ENCODE data around the gene DOCK9. TPM values are rescaled to one million over a fixed set of nuclear protein-coding genes. Genes with fewer than 3 reads are reported as not detected.

Gene DOCK9
- total and polyA plus RNA-seq, 2 donors, result 63.5 to 84.4 TPM

- H3K36me3 ChIP-seq (ENCODE audit: insufficient read depth), result no peaks in the 10 kb centered on the region
- no peak for DNase-seq (ENCODE audit: extremely low spot score)
- no peak overlapping the region for H3K4me3 ChIP-seq (ENCODE audit: low read depth, low read length)
- H3K4me1 ChIP-seq (ENCODE audit: insufficient read depth), result no peaks in the 10 kb centered on the region
- 84% methylated on average over 5 of the region's 5 CpGs for WGBS
- H3K27ac ChIP-seq (ENCODE audit: low read depth), result no peak overlapping the region
Measured at GRCh38 chr13:98776644-98777043, 201.2 kb downstream of the DOCK9 start.

DNA sequence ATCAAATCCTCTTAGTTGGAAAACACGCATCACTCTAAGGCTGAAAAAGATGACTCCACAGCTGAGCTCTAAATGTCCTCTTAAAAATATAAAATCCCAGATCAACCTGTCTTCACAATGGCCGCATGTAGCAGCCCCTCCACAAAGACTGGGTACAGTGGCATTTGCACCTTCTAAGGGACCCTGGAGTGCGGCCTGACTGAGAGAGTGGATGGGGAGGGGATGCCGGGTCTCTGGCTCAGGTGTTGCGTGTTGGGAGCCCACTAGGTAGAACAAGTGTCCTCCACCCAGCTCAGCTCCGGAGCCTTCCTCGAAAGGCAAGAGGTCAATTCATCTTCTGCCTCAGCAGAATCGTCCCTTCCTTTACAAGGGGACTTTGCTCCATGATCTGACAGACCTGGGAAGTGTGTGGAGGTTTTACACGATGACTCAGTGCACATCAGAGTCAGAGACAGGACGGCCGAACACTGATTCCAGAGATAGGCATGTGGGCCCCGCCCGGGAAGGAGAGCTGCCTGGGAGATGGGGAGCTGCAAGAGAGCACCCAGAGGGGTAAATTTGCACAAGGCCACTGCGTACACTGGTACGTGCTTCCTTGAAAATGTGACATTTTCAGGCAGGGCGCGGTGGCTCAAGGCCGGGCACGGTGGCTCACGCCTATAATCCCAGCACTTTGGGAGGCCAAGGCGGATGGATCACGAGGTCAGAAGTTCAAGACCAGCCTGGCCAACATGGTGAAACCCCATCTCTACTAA is 201.8 kb downstream of the DOCK9 start:
- H3K4me1 ChIP-seq (ENCODE audit: insufficient read depth), result no peaks in the 10 kb centered on the region
- 88% methylated on average over 22 of the region's 22 CpGs for WGBS
- no peaks in the 10 kb centered on the region for H3K36me3 ChIP-seq (ENCODE audit: insufficient read depth)
- no peak overlapping the region for H3K4me3 ChIP-seq (ENCODE audit: low read depth, low read length)
- no peak for DNase-seq (ENCODE audit: extremely low spot score)
- H3K27ac ChIP-seq (ENCODE audit: low read depth), result no peak overlapping the region

DNA sequence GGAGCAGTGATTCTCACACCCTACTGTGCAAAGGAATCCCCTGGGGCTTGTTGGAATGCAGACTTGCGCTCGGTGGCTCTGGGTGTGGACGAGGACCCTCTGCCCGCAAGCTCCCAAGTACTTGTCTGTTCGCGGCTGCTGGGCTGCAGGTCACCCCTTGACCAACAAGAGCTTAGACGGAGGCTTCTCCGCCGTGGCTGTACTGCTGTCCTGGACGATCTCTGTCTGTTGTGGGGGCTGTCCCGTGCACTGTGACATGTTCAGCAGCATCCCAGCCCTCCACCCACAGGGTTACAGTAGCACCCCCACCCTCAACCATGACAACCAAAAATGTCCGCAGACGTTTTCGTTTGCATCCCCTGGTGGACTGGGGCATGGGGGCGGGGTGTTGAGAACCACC is 202.5 kb downstream of the DOCK9 start:
- no peak overlapping the region for H3K27ac ChIP-seq (ENCODE audit: low read depth)
- no peak for DNase-seq (ENCODE audit: extremely low spot score)
- no peaks in the 10 kb centered on the region for H3K4me1 ChIP-seq (ENCODE audit: insufficient read depth)
- WGBS, result 85% methylated on average over 15 of the region's 15 CpGs
- no peaks in the 10 kb centered on the region for H3K36me3 ChIP-seq (ENCODE audit: insufficient read depth)
- no peak overlapping the region for H3K4me3 ChIP-seq (ENCODE audit: low read depth, low read length)

GRCh38 chr13:98774776-98775175 is 203.1 kb downstream of the DOCK9 start:
- Histone ChIP-seq H3K4me1 (ENCODE audit: insufficient read depth) (no peaks in the 10 kb centered on the region), H3K36me3 (ENCODE audit: insufficient read depth) (no peaks in the 10 kb centered on the region), H3K4me3 (ENCODE audit: low read depth, low read length) (no peak overlapping the region), H3K27ac (ENCODE audit: low read depth) (no peak overlapping the region)
- no peak for DNase-seq (ENCODE audit: extremely low spot score)
- 94% methylated on average over 9 of the region's 9 CpGs for WGBS

DNA sequence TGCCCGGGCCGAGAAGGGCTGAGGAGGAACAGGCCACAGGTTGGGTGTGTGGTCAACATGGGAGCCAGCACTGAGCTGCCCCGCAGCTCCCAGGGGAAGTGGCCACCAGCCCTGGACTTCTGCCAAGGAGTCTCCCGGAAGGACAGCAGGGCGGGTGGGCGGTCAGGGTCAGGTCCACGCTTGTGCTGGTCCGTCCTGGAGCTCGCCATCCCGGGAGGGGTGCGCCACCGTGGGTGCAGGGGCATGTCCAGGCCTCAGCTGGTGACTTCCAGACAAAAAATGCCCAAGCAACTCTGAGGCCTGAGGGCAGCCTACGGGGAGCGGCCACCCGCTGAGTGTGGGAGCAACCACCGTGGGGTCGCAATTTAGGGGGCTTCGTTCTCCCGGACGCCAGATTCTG is 203.9 kb downstream of the DOCK9 start:
- no peak overlapping the region for H3K4me3 ChIP-seq (ENCODE audit: low read depth, low read length)
- H3K27ac ChIP-seq (ENCODE audit: low read depth), result no peak overlapping the region
- no peaks in the 10 kb centered on the region for H3K36me3 ChIP-seq (ENCODE audit: insufficient read depth)
- DNase-seq (ENCODE audit: extremely low spot score), result no peak
- 88% methylated on average over 20 of the region's 20 CpGs for WGBS
- no peaks in the 10 kb centered on the region for H3K4me1 ChIP-seq (ENCODE audit: insufficient read depth)

GRCh38 chr13:98772794-98773452 is 204.9 kb downstream of the DOCK9 start:
- no peak overlapping the region for H3K27ac ChIP-seq (ENCODE audit: low read depth)
- DNase-seq (ENCODE audit: extremely low spot score), result no peak
- WGBS, result 78% methylated on average over 12 of the region's 12 CpGs
- H3K4me3 ChIP-seq (ENCODE audit: low read depth, low read length), result no peak overlapping the region
- H3K36me3 ChIP-seq (ENCODE audit: insufficient read depth), result no peaks in the 10 kb centered on the region
- H3K4me1 ChIP-seq (ENCODE audit: insufficient read depth), result no peaks in the 10 kb centered on the region

GRCh38 chr13:98771838-98772611 is 205.8 kb downstream of the DOCK9 start:
- no peaks in the 10 kb centered on the region for H3K36me3 ChIP-seq (ENCODE audit: insufficient read depth)
- no peak overlapping the region for H3K4me3 ChIP-seq (ENCODE audit: low read depth, low read length)
- DNase-seq (ENCODE audit: extremely low spot score), result no peak
- H3K27ac ChIP-seq (ENCODE audit: low read depth), result no peak overlapping the region
- H3K4me1 ChIP-seq (ENCODE audit: insufficient read depth), result no peaks in the 10 kb centered on the region
- WGBS, result 87% methylated on average over 16 of the region's 16 CpGs

- Histone ChIP-seq H3K27ac (ENCODE audit: low read depth) (no peak overlapping the region), H3K36me3 (ENCODE audit: insufficient read depth) (no peaks in the 10 kb centered on the region), H3K4me3 (ENCODE audit: low read depth, low read length) (no peak overlapping the region), H3K4me1 (ENCODE audit: insufficient read depth) (no peaks in the 10 kb centered on the region)
- WGBS, result 80% methylated on average over 7 of the region's 7 CpGs
- DNase-seq (ENCODE audit: extremely low spot score), result no peak
Measured at GRCh38 chr13:98769736-98770135, 208.1 kb downstream of the DOCK9 start.

DNA sequence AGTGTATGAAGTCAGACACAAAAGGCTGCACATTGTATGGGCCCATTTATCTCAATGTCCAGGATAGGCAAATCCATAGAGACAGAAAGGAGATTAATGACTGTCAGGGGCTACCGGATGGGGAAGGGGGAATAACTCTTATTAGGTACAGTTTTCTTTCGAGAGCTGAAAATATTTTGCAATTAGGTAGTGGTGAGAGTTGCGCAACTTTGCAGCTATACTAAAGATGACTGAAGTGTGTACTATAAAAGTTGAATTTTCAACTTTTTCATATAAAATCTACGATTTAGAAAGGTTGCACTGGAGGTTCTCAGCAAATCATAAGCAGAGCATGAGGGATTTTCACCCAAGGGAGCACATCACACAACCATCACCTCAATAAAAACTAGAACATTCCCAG is 209.3 kb downstream of the DOCK9 start:
- DNase-seq (ENCODE audit: extremely low spot score), result no peak
- 84% methylated on average over 4 of the region's 4 CpGs for WGBS
- H3K27ac ChIP-seq (ENCODE audit: low read depth), result no peak overlapping the region
- H3K36me3 ChIP-seq (ENCODE audit: insufficient read depth), result no peaks in the 10 kb centered on the region
- H3K4me1 ChIP-seq (ENCODE audit: insufficient read depth), result no peaks in the 10 kb centered on the region
- no peak overlapping the region for H3K4me3 ChIP-seq (ENCODE audit: low read depth, low read length)

- 56% methylated on average over 11 of the region's 11 CpGs for WGBS
- H3K4me3 ChIP-seq (ENCODE audit: low read depth, low read length), result no peak overlapping the region
- H3K4me1 ChIP-seq (ENCODE audit: insufficient read depth), result no peaks in the 10 kb centered on the region
- H3K27ac ChIP-seq (ENCODE audit: low read depth), result no peak overlapping the region
- no peaks in the 10 kb centered on the region for H3K36me3 ChIP-seq (ENCODE audit: insufficient read depth)
- DNase-seq (ENCODE audit: extremely low spot score), result no peak
Measured at GRCh38 chr13:98766697-98767096, 211.2 kb downstream of the DOCK9 start.

DNA sequence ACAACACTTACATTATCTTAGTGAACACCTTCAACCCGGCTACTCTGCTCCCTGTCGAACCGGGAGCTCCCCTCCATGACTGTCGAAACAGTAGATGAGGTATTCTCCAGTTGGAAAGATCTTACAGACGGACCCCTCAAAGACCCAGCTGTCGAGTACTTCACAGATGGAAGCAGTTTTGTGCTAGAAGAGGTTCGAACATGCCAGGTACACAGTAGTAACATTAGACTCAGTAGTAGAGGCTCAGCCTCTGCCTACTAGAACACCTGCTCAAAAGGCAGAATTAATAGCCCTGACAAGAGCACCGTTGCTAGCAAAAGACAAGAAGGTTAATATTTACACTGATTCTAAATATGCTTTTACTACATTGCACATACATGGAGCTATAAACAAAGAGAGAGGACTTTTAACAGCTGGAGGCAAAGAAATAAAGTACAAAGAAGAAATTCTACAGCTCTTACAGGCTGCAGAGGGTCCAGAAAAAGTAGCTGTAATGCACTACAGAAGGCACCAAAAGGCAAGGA is 211.8 kb downstream of the DOCK9 start:
- Histone ChIP-seq H3K27ac (ENCODE audit: low read depth) (no peak overlapping the region), H3K4me1 (ENCODE audit: insufficient read depth) (no peaks in the 10 kb centered on the region), H3K4me3 (ENCODE audit: low read depth, low read length) (no peak overlapping the region), H3K36me3 (ENCODE audit: insufficient read depth) (no peaks in the 10 kb centered on the region)
- WGBS, result 79% methylated on average over 8 of the region's 8 CpGs
- DNase-seq (ENCODE audit: extremely low spot score), result no peak

- Histone ChIP-seq H3K27ac (ENCODE audit: low read depth) (no peak overlapping the region), H3K4me1 (ENCODE audit: insufficient read depth) (no peaks in the 10 kb centered on the region), H3K36me3 (ENCODE audit: insufficient read depth) (no peaks in the 10 kb centered on the region), H3K4me3 (ENCODE audit: low read depth, low read length) (no peak overlapping the region)
- DNase-seq (ENCODE audit: extremely low spot score), result no peak
- 86% methylated on average over 15 of the region's 15 CpGs for WGBS
Measured at GRCh38 chr13:98761986-98762616, 215.8 kb downstream of the DOCK9 start.

- WGBS, result 72% methylated on average over 15 of the region's 15 CpGs
- H3K4me1 ChIP-seq (ENCODE audit: insufficient read depth), result no peaks in the 10 kb centered on the region
- DNase-seq (ENCODE audit: extremely low spot score), result no peak
- no peak overlapping the region for H3K27ac ChIP-seq (ENCODE audit: low read depth)
- no peaks in the 10 kb centered on the region for H3K36me3 ChIP-seq (ENCODE audit: insufficient read depth)
- H3K4me3 ChIP-seq (ENCODE audit: low read depth, low read length), result no peak overlapping the region
Measured at GRCh38 chr13:98761126-98761985, 216.5 kb downstream of the DOCK9 start.

Data from urinary bladder (tissue), 4 donors.